ENCODE data around the gene DUSP1.
"Not testable (repeated sequence)": the region's sequence is repeated elsewhere in the genome, so short reads cannot be mapped to it uniquely, and the experiment has no call there.

DUSP1 gene

GRCh38 chr5:172796306-172796705 lies 25.3 kb upstream of the DUSP1 start:
- DNase-seq, result no peak

- DNase-seq, result peak; percentile 74
Measured at GRCh38 chr5:172795318-172795977, 24.5 kb upstream of the DUSP1 start.

DNA sequence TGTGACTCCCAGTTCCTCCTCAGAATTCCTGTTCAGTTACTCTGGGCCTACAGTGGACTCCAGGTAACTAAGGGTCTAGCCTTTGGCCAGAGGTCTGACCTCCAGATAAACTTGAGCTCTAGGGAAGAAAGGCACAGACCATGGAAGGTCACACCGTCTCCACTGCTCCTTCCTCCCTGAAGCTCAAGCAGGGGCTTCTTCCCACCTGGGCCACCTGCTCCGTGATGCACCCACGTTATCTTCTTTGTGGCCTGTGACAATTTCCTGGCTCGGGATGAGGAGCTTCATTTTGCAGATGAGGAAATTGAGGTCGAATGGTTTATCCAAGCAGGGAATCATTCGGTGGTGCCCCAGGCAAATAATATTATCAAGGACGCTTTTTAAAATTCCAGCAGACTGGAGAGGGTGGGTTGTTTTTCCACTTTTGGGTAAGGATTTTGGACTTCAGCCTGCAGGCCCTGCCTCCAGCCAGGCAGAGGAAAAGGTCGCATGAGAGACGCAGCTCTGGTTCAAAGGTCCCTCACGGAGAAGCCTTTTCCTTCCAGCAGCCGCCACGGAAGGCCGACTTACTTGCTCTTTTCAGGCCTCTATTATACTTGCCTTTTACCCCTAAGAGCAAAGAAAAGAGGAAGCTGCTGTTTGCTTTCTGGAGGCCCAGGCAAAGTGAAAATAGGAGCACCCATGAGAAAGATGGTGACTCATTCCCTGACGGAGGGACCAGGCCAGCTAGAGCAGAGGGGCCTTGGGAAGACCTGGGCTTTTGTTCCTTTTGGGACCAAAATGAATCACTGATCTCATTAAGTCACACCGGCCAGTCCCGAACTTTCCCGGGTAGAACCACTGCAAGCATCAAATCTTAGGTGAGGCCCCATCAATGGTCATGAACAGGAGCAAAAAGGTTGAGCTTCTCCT lies 22.8 kb upstream of the DUSP1 start:
- DNase-seq, result no peak

- no peak for DNase-seq
Measured at GRCh38 chr5:172792701-172793570, 21.9 kb upstream of the DUSP1 start.

GRCh38 chr5:172791726-172792445 lies 20.9 kb upstream of the DUSP1 start:
- no peak for DNase-seq

DNA sequence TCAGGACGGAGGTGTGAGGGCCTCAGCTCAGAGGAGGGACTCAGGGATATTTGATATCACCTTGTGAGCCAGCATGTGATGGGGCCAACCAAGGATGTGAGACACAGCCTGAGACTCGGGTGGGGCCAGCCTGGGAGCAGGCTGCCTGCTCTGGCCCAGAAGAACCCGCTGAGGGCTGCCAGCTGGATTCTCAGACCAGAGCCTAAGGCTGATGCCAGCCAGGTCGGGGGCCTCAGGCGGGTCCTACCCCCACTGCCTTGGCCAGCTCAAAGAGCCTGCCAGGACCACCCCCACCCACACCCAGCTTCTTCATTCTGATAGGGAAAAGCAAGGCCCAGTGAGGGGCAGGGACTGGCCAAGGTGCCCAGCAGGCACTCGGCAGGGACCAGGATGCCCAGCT lies 20.3 kb upstream of the DUSP1 start:
- no peak for DNase-seq

GRCh38 chr5:172790496-172790889 lies 19.5 kb upstream of the DUSP1 start:
- DNase-seq, result no peak

GRCh38 chr5:172789687-172790495 lies 18.9 kb upstream of the DUSP1 start:
- peak; percentile 37 for DNase-seq

DNA sequence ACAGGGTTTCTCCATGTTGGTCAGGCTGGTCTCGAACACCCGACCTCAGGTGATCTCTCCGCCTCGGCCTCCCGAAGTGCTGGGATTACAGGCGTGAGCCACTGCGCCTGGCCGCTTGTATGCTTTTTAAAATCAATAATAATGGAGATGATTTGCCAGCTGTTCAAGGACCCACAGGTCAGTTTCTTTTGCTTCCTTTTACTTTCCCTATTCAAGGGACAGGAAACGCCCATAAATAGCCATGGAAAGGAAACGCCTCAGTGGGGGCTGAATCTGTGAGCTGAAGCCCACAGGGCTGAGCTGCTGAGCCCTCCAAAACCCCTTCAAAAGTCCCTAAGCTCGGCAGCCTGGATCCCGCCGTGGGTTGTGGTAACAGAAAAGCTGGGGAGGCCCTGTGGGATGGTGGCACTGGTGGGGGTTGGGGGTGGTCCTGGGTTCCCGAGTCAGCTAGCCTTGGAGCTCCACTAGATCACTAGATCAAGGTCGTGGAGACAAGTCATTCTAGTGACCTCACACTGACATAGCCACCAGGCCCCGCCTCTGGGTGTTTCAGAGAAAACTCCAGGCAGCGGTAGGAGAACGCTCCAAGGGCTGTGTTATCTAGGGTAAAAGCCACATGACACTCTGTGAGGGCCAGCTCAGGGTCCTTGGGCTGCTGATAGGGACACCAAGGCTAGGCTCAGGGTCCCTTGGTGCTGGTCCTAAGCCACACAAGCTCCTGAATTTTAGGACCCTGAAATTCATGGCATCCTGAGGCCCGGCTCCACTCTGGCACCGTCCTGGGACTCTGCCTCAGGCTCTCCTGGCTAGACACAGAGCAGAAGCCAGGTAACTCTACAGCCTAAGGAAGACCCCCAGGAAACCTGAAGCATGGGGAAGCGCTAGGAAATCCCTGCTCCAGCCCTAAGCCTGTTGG lies 18.0 kb upstream of the DUSP1 start:
- peak; percentile 21 for DNase-seq

- DNase-seq, result not testable (repeated sequence)
Measured at GRCh38 chr5:172787538-172787937, 16.5 kb upstream of the DUSP1 start.

DNA sequence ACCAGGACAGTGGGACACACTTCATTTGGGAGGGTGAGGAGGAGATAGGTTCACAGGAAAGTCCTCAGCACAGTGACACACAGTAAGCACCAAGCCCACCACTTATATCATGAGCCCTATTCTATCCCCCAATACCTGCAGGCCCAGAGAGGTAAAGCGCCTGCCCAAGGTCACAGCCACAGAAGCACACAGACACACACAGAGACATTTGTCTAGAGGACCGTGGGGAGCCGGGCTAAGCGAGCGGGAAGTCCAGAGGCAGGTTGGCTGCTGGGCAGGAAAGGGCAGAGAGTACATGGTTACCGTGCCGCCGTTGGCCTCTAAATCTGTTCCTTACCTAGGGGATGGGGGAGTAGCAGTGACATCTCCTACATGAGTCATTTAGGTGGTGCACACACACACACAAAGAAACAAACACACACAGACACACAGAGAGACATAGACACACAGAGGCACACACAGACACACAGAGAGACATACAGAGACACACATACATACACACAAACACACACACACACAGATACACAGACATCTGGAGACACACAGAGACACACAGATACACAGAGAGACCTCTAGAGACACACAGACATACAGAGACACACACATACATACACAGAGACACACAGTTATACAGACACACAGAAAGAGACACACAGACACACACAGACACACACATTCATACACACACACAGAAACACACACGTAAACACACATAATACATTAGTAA lies 15.9 kb upstream of the DUSP1 start:
- no peak for DNase-seq

DNA sequence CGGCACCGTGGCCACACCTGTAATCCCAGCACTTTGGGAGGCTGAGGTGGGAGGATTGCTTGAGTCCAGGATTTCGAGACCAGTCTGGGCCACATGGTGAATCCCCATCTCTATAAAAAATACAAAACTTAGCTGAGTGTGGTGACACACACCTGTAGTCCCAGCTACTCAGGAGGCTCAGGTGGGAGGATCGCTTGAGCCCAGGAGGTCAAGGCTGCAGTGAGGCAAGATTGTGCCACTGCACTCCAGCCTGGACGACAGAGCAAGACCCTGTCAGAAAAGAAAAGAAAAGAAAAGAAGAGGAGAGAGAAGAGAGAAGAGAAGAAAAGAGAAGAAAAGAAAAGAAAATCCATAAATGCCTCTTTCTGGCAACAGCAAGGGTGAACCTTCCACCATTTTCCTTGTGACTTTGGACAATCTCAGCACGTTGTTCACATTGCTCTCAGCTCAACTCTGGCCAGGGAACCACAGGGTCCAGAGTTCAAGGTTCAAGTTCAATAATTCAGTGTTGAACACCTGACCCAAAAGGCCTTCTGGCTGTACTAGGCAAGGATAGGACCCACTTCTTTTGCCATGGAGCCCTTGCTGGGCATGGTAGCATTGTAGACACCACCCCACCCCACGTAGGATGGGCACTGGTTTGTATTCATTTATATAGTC lies 14.6 kb upstream of the DUSP1 start:
- no peak for DNase-seq

GRCh38 chr5:172784162-172784561 lies 13.2 kb upstream of the DUSP1 start:
- not testable (repeated sequence) for DNase-seq

DNA sequence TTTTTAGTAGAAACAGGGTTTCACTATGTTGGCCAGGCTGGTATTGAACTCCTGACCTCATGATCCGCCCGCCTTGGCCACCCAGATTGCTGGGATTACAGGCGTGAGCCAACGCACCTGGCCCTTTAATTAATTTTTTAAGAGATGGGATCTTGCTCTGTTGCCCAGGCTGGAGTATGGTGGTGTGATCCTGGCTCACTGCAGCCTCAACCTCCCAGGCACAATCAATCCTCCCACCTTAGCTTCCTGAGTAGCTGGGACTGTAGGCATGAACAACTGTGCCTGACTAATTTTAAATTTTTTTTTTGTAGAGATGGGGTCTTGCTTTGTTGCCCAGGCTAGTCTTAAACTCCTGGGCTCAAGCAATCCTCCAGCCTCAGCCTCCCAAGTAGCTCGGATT lies 12.3 kb upstream of the DUSP1 start:
- DNase-seq, result not testable (repeated sequence)

DNA sequence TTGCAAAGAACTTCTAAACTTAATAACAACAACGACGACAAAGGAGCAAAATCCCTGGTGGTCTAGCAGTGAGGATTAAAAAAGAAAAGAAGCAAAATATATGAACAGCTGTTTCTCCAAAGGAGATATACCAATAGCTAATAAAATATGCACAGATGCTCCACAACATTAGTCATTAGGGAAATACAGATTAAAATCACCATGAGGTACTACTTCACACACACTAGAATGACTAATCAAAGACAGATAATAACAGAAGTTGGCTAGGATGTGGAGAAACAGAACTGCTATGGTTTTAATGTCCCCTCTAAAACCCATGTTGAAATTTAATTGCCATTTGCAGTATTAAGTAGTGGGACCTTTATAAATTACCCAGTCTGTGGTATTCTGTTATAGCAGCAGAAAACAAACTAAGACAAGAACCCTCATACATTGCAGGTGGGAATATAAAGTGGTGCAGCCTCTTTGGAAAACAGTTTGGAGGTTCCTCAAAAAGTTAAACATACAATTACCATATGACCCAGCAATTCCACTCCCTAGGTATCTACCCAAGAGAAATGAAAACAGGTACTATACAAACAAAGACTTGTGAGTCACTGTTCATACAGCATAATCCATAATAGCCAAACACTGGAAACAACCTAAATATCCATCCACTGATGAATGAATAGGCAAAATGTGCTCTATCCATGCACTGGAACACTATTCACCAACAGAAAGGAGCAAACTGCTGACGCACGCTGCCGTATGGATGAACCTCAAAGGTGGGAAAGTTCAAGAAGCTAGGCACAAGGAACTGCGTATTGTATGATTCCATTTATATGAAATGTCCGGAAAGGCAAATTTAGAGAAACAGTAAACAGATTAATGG lies 11.4 kb upstream of the DUSP1 start:
- DNase-seq, result peak; percentile 85

DNA sequence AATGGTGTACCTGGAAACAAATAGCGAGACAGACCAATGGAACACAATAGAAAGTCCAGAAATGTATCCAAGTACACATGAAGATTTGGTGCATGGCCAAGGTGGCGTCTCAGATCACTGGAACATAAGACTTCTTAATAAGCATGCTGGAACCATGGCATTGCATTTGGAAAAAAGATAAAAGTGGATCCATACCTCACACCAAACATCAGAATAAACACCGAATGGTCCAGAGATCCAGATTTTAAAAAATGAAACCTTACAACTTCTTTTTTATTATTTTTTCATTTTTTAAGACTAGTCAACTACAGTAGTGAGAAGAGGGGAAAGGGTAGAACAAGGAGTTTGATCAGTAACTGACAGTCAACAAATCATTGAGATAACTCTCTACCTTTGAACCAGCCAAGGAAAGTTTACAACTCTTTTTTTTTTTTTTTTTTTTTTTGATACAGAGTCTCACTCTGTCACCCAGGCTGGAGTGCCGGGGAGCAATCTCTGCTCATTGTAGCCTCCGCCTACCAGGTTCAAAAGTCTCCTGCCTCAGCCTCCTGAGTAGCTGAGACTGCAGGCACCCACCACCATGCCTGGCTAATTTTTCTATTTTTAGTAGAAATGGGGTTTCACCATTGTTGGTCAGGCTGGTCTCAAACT lies 8.8 kb upstream of the DUSP1 start:
- no peak for DNase-seq
